GM19240 (cell line): ENCODE results near the gene REXO1.

Source experiments
- DNase-seq: peaks from one replicate; pipeline ENCODE4 v3.0.0; 2011; ENCODE audit warnings: low spot score; ENCODE audit not compliant: insufficient read length

Gene REXO1

GRCh38 chr19:1828279-1829238, 19.7 kb downstream of the REXO1 start:
- DNase-seq: no peak

GRCh38 chr19:1827566-1828278, 20.6 kb downstream of the REXO1 start:
- DNase-seq: no peak

GRCh38 chr19:1826557-1827521, 21.4 kb downstream of the REXO1 start:
- DNase-seq: no peak

GRCh38 chr19:1825909-1826556, 22.2 kb downstream of the REXO1 start:
- DNase-seq: peak; percentile 100

GRCh38 chr19:1824252-1824622, 24.0 kb downstream of the REXO1 start:
- no peak for DNase-seq

GRCh38 chr19:1823539-1824251, 24.6 kb downstream of the REXO1 start:
- DNase-seq: no peak

- DNase-seq: no peak
Observed at GRCh38 chr19:1823020-1823419, 25.3 kb downstream of the REXO1 start.

GRCh38 chr19:1822210-1822609, 26.1 kb downstream of the REXO1 start:
- no peak for DNase-seq

- DNase-seq: no peak
Observed at GRCh38 chr19:1819341-1820255, 28.7 kb downstream of the REXO1 start.

GRCh38 chr19:1818549-1819195, 29.6 kb downstream of the REXO1 start:
- no peak for DNase-seq

GRCh38 chr19:1817553-1818179, 30.6 kb downstream of the REXO1 start:
- DNase-seq: no peak

GRCh38 chr19:1816530-1817298, 31.6 kb downstream of the REXO1 start:
- DNase-seq: no peak

- no peak for DNase-seq
Observed at GRCh38 chr19:1815605-1816529, 32.4 kb downstream of the REXO1 start.

GRCh38 chr19:1814833-1815604, 33.3 kb downstream of the REXO1 start:
- no peak for DNase-seq

- DNase-seq: no peak
Observed at GRCh38 chr19:1814391-1814790, 33.9 kb downstream of the REXO1 start.
